OCI-LY3 (cell line): ENCODE results near the gene HAND1.
A peak's percentile ranks its signal among the peaks of the same experiment; 100 is the strongest.

ENCODE experiments used
- H2AFZ ChIP-seq: fragments of 200-600, 300-600 bp; shearing (Covaris generic); 2 replicates; pipeline ENCODE4 v1.6.0; 2014; ENCODE audit warnings: antibody characterized with exemption, low read depth, low read length
- H3K27ac ChIP-seq: fragments of 200-600, 300-600 bp; sonication (generic); 2 replicates; pipeline ENCODE4 v1.5.1; 2014; ENCODE audit warnings: mild to moderate bottlenecking, low read length, moderate library complexity, mixed read lengths
- H3K27me3 ChIP-seq: fragments of 200-600, 300-600 bp; sonication (generic); 2 replicates; pipeline ENCODE4 v1.6.1; 2014; ENCODE audit warnings: low read depth, low read length, mixed read lengths
- H3K36me3 ChIP-seq: fragments of 200-600, 300-600 bp; sonication (generic); replicated peaks from 2 replicates; pipeline ENCODE3; 2014; ENCODE audit warnings: low read depth, low read length, mixed read lengths
- H3K4me1 ChIP-seq: fragments of 300-600, 200-600 bp; sonication (generic); 2 replicates; pipeline ENCODE4 v1.6.1; 2014; ENCODE audit warnings: low read length, mixed read lengths
- H3K4me2 ChIP-seq: fragments of 200-600, 300-600 bp; sonication (generic); 2 replicates; pipeline ENCODE4 v1.6.1; 2014; ENCODE audit warnings: low read length, mixed read lengths
- H3K4me3 ChIP-seq: fragments of 300-600, 200-600 bp; sonication (generic); 2 replicates; pipeline ENCODE4 v1.5.1; 2014; ENCODE audit warnings: antibody characterized with exemption, mild to moderate bottlenecking, low read length, moderate library complexity
- H3K79me2 ChIP-seq: fragments of 300-600, 200-600 bp; shearing (Covaris generic); 2 replicates; pipeline ENCODE4 v1.6.1; 2014; ENCODE audit warnings: mild to moderate bottlenecking, low read length, mixed read lengths
- H3K9ac ChIP-seq: fragments of 300-600, 200-600 bp; shearing (Covaris generic); 2 replicates; pipeline ENCODE4 v1.6.0; 2014; ENCODE audit warnings: mild to moderate bottlenecking, low read length, moderate library complexity
- H3K9me3 ChIP-seq: fragments of 200-600, 300-600 bp; shearing (Covaris generic); 2 replicates; pipeline ENCODE4 v1.6.1; 2014; ENCODE audit warnings: low read length, mixed read lengths; ENCODE audit not compliant: insufficient read depth
- H4K20me1 ChIP-seq: fragments of 200-600, 300-600 bp; sonication (generic); 2 replicates; pipeline ENCODE4 v1.6.1; 2016; ENCODE audit warnings: low read length, mixed read lengths; ENCODE audit not compliant: insufficient read depth
- CTCF ChIP-seq: fragments of 200-600, 300-600 bp; sonication (generic); IDR thresholded peaks from 2 replicates; pipeline ENCODE4 v1.5.1; 2014; ENCODE audit warnings: antibody characterized with exemption, low read length, low read depth
- EZH2phosphoT487 ChIP-seq: fragments of 200-600 bp; shearing (Covaris generic); IDR thresholded peaks from 2 replicates; pipeline ENCODE4 v1.6.1; 2018; ENCODE audit warnings: antibody characterized with exemption, mixed run types, low read depth

HAND1 gene

GRCh38 chr5:154476354-154477205 lies 1.4 kb downstream of the HAND1 start:
- Histone ChIP-seq H3K4me3 (no peak overlapping the region), H3K27me3 (no peaks in the 10 kb centered on the region), H3K9me3 (no peaks in the 10 kb centered on the region), H2AFZ (no peak overlapping the region), H4K20me1 (no peaks in the 10 kb centered on the region), H3K36me3 (no peaks in the 10 kb centered on the region), H3K27ac (no peak overlapping the region), H3K79me2 (no peaks in the 10 kb centered on the region), H3K4me1 (no peaks in the 10 kb centered on the region; the same call in 1 of the 2 replicates), H3K9ac (no peak overlapping the region), H3K4me2 (no peak overlapping the region)
- TF ChIP-seq CTCF (no peak), EZH2phosphoT487 (no peak)

- no peaks in the 10 kb centered on the region for H3K36me3 ChIP-seq
- H3K27me3 ChIP-seq: no peaks in the 10 kb centered on the region
- no peak overlapping the region for H3K4me3 ChIP-seq
- no peak overlapping the region for H3K9ac ChIP-seq
- no peaks in the 10 kb centered on the region for H3K79me2 ChIP-seq
- TF ChIP-seq EZH2phosphoT487: no peak
- TF ChIP-seq CTCF: no peak
- no peaks in the 10 kb centered on the region for H3K9me3 ChIP-seq
- peaks cover 6% of the 10 kb centered on the region; the same call in 1 of the 2 replicates for H3K4me1 ChIP-seq
- H4K20me1 ChIP-seq: no peaks in the 10 kb centered on the region
- no peak overlapping the region for H2AFZ ChIP-seq
- H3K27ac ChIP-seq: no peak overlapping the region
- no peak overlapping the region for H3K4me2 ChIP-seq
These were observed 2.3 kb downstream of the HAND1 start for GRCh38 chr5:154475591-154476353.

- Histone ChIP-seq H3K27me3 (peaks cover 3% of the 10 kb centered on the region; the same call in 1 of the 2 replicates), H3K36me3 (no peaks in the 10 kb centered on the region), H3K9me3 (no peaks in the 10 kb centered on the region), H3K4me2 (peak overlapping the region; percentile 23; the same call in 1 of the 2 replicates), H3K9ac (no peak overlapping the region), H3K4me1 (peaks cover 11% of the 10 kb centered on the region; the same call in 1 of the 2 replicates), H3K4me3 (no peak overlapping the region), H3K27ac (no peak overlapping the region), H3K79me2 (no peaks in the 10 kb centered on the region), H4K20me1 (no peaks in the 10 kb centered on the region), H2AFZ (peak overlapping the region; percentile 43; the same call in 1 of the 2 replicates)
- TF ChIP-seq EZH2phosphoT487: no peak
- TF ChIP-seq CTCF: no peak
These were observed 3.4 kb downstream of the HAND1 start for GRCh38 chr5:154474396-154475334.
